Loucy (cell line): ENCODE data around the gene SHROOM3.

Source experiments
- H2AFZ ChIP-seq: fragments of 200-600 bp; sonication (generic); 2 replicates; pipeline ENCODE4 v1.6.0; 2016; ENCODE audit warnings: antibody characterized with exemption, mild to moderate bottlenecking, low read length, moderate library complexity
- H3F3A ChIP-seq: fragments of 200-600 bp; 2 replicates; pipeline ENCODE4 v1.6.0; 2016; ENCODE audit warnings: antibody characterized with exemption, low read depth, mild to moderate bottlenecking
- H3K27me3 ChIP-seq: fragments of 200-600 bp; sonication (generic); 2 replicates; pipeline ENCODE4 v1.6.1; 2014; ENCODE audit warnings: low read length, mild to moderate bottlenecking; ENCODE audit not compliant: insufficient read depth, poor library complexity, severe bottlenecking
- H3K36me3 ChIP-seq: fragments of 200-600 bp; sonication (generic); 2 replicates; pipeline ENCODE4 v1.6.1; 2016; ENCODE audit warnings: low read length; ENCODE audit not compliant: insufficient read depth
- H3K4me1 ChIP-seq: fragments of 200-600 bp; sonication (generic); 2 replicates; pipeline ENCODE4 v1.5.1; 2014; ENCODE audit warnings: low read length, mild to moderate bottlenecking; ENCODE audit not compliant: insufficient read depth, poor library complexity, severe bottlenecking
- H3K4me2 ChIP-seq: fragments of 200-600 bp; sonication (generic); 2 replicates; pipeline ENCODE4 v1.6.0; 2014; ENCODE audit warnings: antibody characterized with exemption, low read length, low read depth, mild to moderate bottlenecking; ENCODE audit not compliant: poor library complexity, severe bottlenecking
- H3K4me3 ChIP-seq: fragments of 200-600 bp; sonication (generic); 2 replicates; pipeline ENCODE4 v1.5.1; 2014; ENCODE audit warnings: low read length, mild to moderate bottlenecking, mixed read lengths; ENCODE audit not compliant: poor library complexity, severe bottlenecking
- H3K79me2 ChIP-seq: fragments of 200-600 bp; sonication (generic); 2 replicates; pipeline ENCODE4 v1.6.1; 2014; ENCODE audit warnings: low read length; ENCODE audit not compliant: insufficient read depth
- H3K9ac ChIP-seq: fragments of 200-600 bp; sonication (generic); 2 replicates; pipeline ENCODE4 v1.6.0; 2014; ENCODE audit warnings: mild to moderate bottlenecking, low read depth, low read length, moderate library complexity; ENCODE audit not compliant: poor library complexity, severe bottlenecking
- H3K9me2 ChIP-seq: fragments of 200-600 bp; sonication (generic); replicated peaks from 2 replicates; pipeline ENCODE4 v1.6.1; 2016; ENCODE audit warnings: low read depth, low read length, mixed read lengths
- H3K9me3 ChIP-seq: fragments of 200-600 bp; sonication (generic); 2 replicates; pipeline ENCODE4 v1.6.1; 2014; ENCODE audit warnings: mild to moderate bottlenecking, antibody characterized with exemption, low read length, low read depth; ENCODE audit not compliant: insufficient read depth
- H4K20me1 ChIP-seq: fragments of 200-600 bp; sonication (generic); 2 replicates; pipeline ENCODE4 v1.6.0; 2014; ENCODE audit warnings: antibody characterized with exemption, low read length, mild to moderate bottlenecking; ENCODE audit not compliant: insufficient read depth, poor library complexity, severe bottlenecking
- EZH2phosphoT487 ChIP-seq: fragments of 200-600 bp; IDR thresholded peaks from 2 replicates; pipeline ENCODE4 v1.6.1; 2018; ENCODE audit warnings: antibody characterized with exemption, mild to moderate bottlenecking, moderate library complexity, borderline replicate concordance
- TF ChIP-seq, protein P1 (sequence below): fragments of 200-600 bp; sonication (generic); conservative IDR thresholded peaks from 2 replicates; pipeline ENCODE4 v1.5.1; 2014; ENCODE audit warnings: mild to moderate bottlenecking, antibody characterized with exemption, low read length

Gene SHROOM3

DNA sequence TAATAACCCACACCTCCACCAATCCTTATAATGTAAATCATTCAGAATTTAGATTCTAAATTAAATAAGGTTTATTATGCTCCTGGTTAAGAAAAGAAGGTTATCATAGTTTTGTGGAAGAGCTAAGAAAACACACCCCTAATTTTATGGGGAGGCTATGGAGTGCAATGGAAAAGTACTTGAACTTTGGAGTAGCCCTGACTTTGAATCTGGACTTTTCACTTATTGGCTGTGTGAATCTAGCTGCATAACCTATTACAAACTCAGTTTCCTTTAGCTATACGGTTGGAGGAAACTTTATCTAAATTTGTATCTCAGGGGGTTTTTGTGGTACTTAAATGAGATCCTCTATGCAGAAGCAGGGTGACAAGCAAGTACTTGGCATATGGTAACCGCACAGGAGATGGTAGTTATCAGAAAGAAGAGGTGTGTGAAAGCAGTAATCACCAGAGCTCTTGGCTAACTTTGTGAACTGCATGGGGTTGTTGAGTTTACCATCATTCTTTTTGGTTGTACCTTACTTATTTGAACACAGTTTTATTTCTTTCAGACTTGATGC lies 143.1 kb downstream of the SHROOM3 start:
- TF ChIP-seq, protein P1, sequence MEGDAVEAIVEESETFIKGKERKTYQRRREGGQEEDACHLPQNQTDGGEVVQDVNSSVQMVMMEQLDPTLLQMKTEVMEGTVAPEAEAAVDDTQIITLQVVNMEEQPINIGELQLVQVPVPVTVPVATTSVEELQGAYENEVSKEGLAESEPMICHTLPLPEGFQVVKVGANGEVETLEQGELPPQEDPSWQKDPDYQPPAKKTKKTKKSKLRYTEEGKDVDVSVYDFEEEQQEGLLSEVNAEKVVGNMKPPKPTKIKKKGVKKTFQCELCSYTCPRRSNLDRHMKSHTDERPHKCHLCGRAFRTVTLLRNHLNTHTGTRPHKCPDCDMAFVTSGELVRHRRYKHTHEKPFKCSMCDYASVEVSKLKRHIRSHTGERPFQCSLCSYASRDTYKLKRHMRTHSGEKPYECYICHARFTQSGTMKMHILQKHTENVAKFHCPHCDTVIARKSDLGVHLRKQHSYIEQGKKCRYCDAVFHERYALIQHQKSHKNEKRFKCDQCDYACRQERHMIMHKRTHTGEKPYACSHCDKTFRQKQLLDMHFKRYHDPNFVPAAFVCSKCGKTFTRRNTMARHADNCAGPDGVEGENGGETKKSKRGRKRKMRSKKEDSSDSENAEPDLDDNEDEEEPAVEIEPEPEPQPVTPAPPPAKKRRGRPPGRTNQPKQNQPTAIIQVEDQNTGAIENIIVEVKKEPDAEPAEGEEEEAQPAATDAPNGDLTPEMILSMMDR, result no peak
- TF ChIP-seq EZH2phosphoT487, result no peak
- no peaks in the 10 kb centered on the region for H3K36me3 ChIP-seq
- H3K9ac ChIP-seq, result no peak overlapping the region

DNA sequence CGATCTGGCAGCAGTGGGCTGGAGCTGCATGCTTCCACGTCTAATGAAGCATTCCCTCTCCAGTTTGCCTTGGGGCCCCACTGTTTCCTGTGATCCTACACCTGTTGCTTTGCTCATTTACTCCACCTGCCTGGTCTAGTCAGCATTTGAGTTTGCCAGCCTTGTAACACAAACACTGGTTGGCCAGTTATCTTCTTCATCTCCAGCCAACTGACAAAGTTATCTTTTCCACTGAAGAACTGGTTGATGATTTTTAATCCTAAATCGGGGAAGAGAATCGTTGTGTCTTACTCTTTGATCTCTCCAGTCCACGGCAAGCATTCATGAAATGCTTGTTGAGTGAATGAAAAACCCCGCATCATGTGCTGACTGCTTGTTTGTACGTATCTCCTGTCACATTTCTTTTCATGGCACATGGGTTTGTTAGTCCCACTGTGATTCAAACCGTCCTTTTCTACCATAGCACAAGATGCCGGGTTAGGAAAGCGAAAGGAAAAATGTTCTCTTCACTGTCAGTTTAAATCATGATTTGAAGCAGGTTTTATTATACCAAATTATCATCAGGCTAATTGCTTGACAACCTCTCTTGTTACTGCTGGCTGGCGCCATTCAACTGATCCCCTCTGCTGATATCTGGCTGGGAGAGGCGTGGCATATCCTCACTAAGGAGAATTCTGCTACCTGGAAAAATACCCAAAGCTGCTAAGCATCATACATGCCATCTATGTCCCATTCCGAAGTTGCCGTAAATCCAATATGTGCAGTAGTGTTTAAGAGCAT lies 144.8 kb downstream of the SHROOM3 start:
- Histone ChIP-seq H3F3A (no peaks in the 10 kb centered on the region), H3K9me3 (no peaks in the 10 kb centered on the region), H3K36me3 (no peaks in the 10 kb centered on the region), H3K4me2 (no peak overlapping the region), H3K27me3 (no peaks in the 10 kb centered on the region), H4K20me1 (no peaks in the 10 kb centered on the region), H3K4me1 (peaks cover 21% of the 10 kb centered on the region), H3K79me2 (no peaks in the 10 kb centered on the region), H3K9ac (no peak overlapping the region), H3K9me2 (no peaks in the 10 kb centered on the region), H2AFZ (no peak overlapping the region), H3K4me3 (no peak overlapping the region)
- TF ChIP-seq, protein P1, result no peak
- no peak for TF ChIP-seq EZH2phosphoT487

More for the DNA sequence above, 143.1 kb downstream of the SHROOM3 start:
- peaks cover 21% of the 10 kb centered on the region for H3K4me1 ChIP-seq
- no peaks in the 10 kb centered on the region for H3F3A ChIP-seq
- H2AFZ ChIP-seq, result no peak overlapping the region
- no peaks in the 10 kb centered on the region for H3K27me3 ChIP-seq
- H3K9me2 ChIP-seq, result no peaks in the 10 kb centered on the region
- no peak overlapping the region for H3K4me2 ChIP-seq
- no peaks in the 10 kb centered on the region for H3K9me3 ChIP-seq
- no peak overlapping the region for H3K4me3 ChIP-seq
- no peaks in the 10 kb centered on the region for H3K79me2 ChIP-seq
- no peaks in the 10 kb centered on the region for H4K20me1 ChIP-seq

DNA sequence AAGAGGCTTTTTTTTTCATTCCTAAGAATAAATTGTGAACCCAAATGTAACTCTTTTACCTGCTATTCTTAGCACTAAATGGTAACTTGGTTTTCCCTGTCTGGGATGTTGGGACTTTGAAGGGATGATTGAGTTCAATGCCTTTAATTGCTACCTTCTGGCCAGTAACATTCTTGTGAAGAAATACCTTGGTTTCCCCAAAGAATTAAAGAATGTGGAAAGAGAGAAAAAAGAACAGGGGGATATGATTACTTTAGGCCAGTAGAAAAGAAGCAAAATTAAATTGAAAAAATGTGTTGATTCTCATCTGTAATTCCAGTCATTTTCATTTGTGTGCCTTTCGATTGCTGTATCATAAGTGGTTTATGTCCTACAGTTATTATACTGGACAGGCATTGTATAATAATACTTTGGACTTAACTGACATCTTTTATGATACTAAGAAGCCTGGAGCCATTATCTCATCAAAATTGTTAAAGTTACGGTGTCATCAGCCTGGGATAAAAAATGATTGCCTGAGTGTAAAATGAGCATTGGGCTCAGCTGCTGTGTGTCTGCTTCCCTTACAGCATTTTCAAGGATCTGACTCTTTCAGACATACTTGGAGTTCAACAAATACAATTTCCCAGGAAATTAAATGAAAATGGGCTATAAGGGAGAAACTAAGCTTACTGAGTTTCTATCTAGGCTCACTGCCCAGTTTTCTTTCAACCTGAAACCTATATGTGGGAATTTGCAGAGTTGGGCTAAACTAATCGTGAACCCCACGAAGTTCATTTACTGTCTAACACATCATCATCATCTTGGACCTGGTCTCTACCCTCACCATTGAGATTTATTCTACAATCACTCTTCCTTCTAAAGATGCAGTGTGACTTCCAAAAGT lies 146.3 kb downstream of the SHROOM3 start:
- Histone ChIP-seq H3K4me1 (peaks cover 21% of the 10 kb centered on the region), H3K9me2 (no peaks in the 10 kb centered on the region), H3K9ac (no peak overlapping the region), H3K36me3 (no peaks in the 10 kb centered on the region), H4K20me1 (no peaks in the 10 kb centered on the region), H3K27me3 (no peaks in the 10 kb centered on the region), H3K9me3 (no peaks in the 10 kb centered on the region), H3K79me2 (no peaks in the 10 kb centered on the region), H3K4me2 (no peak overlapping the region), H3F3A (no peaks in the 10 kb centered on the region), H3K4me3 (no peak overlapping the region), H2AFZ (no peak overlapping the region)
- no peak for TF ChIP-seq EZH2phosphoT487
- TF ChIP-seq, protein P1, result no peak
